Measurements from ENCODE around the gene MAPK8IP3. TPM values are rescaled to one million over a fixed set of nuclear protein-coding genes. Genes with fewer than 3 reads are reported as not detected.

Gene MAPK8IP3
- total RNA-seq, 4 donors from 2014 or later: 15.8 to 92.1 (median 39.0) TPM

GRCh38 chr16:1666316-1666715 lies 39.7 kb upstream of the MAPK8IP3 start:
- TF ChIP-seq CTCF (IDR thresholded peaks at IDR 0.05; ENCODE audit: low read depth): no peak

- no peak for TF ChIP-seq CTCF (IDR thresholded peaks at IDR 0.05; ENCODE audit: low read depth)
These were observed 38.7 kb upstream of the MAPK8IP3 start for GRCh38 chr16:1667271-1667670.

GRCh38 chr16:1667916-1668315 lies 38.1 kb upstream of the MAPK8IP3 start:
- no peak for TF ChIP-seq CTCF (IDR thresholded peaks at IDR 0.05; ENCODE audit: low read depth)

- TF ChIP-seq CTCF (IDR thresholded peaks at IDR 0.05; ENCODE audit: low read depth): no peak
These were observed 37.2 kb upstream of the MAPK8IP3 start for GRCh38 chr16:1668612-1669319.

GRCh38 chr16:1669698-1670097 lies 36.3 kb upstream of the MAPK8IP3 start:
- TF ChIP-seq CTCF (IDR thresholded peaks at IDR 0.05; ENCODE audit: low read depth): no peak

GRCh38 chr16:1670371-1670770 lies 35.6 kb upstream of the MAPK8IP3 start:
- TF ChIP-seq CTCF (IDR thresholded peaks at IDR 0.05; ENCODE audit: low read depth): no peak

GRCh38 chr16:1670866-1671265 lies 35.1 kb upstream of the MAPK8IP3 start:
- TF ChIP-seq CTCF (IDR thresholded peaks at IDR 0.05; ENCODE audit: low read depth): no peak

All from subcutaneous adipose tissue (tissue), 4 donors.